ENCODE data around the gene PPP1R9A. TPM values are rescaled to one million over a fixed set of nuclear protein-coding genes. Genes with fewer than 3 reads are reported as not detected.

The PPP1R9A gene
- total RNA-seq, 1 donor from 2014 or later = 57.2 TPM

GRCh38 chr7:95246831-95247370 lies 339.5 kb downstream of the PPP1R9A start:
- H3K36me3 Mint-ChIP-seq (ENCODE audit: insufficient read depth) = peaks cover 6% of the 10 kb centered on the region
- H3K4me1 Mint-ChIP-seq (ENCODE audit: low read depth) = peaks cover 10% of the 10 kb centered on the region
- peak overlapping the region; percentile 14 for H3K4me3 Mint-ChIP-seq (ENCODE audit: low read depth)
- no peak overlapping the region for H3K27ac Mint-ChIP-seq
- DNase-seq (ENCODE audit: low spot score, unreplicated experiment) = peak; percentile 35
- no peaks in the 10 kb centered on the region for H3K27me3 Mint-ChIP-seq
- no peaks in the 10 kb centered on the region for H3K9me3 Mint-ChIP-seq (ENCODE audit: low read depth)
- peak; percentile 84 for TF ChIP-seq CTCF (IDR thresholded peaks at IDR 0.05; ENCODE audit: unreplicated experiment)

GRCh38 chr7:95250571-95250970 lies 343.2 kb downstream of the PPP1R9A start:
- no peak overlapping the region for H3K27ac Mint-ChIP-seq
- no peaks in the 10 kb centered on the region for H3K9me3 Mint-ChIP-seq (ENCODE audit: low read depth)
- no peak for DNase-seq (ENCODE audit: low spot score, unreplicated experiment)
- no peak for TF ChIP-seq CTCF (IDR thresholded peaks at IDR 0.05; ENCODE audit: unreplicated experiment)
- H3K4me1 Mint-ChIP-seq (ENCODE audit: low read depth) = peaks cover 6% of the 10 kb centered on the region
- H3K4me3 Mint-ChIP-seq (ENCODE audit: low read depth) = no peak overlapping the region
- peaks cover 7% of the 10 kb centered on the region for H3K36me3 Mint-ChIP-seq (ENCODE audit: insufficient read depth)
- no peaks in the 10 kb centered on the region for H3K27me3 Mint-ChIP-seq

GRCh38 chr7:95251966-95252365 lies 344.6 kb downstream of the PPP1R9A start:
- TF ChIP-seq CTCF (IDR thresholded peaks at IDR 0.05; ENCODE audit: unreplicated experiment) = no peak
- Mint-ChIP-seq H3K27ac (no peak overlapping the region), H3K36me3 (ENCODE audit: insufficient read depth) (peaks cover 10% of the 10 kb centered on the region)

GRCh38 chr7:95253986-95254385 lies 346.6 kb downstream of the PPP1R9A start:
- H3K27me3 Mint-ChIP-seq = no peaks in the 10 kb centered on the region

More at GRCh38 chr7:95251966-95252365, 344.6 kb downstream of the PPP1R9A start:
- no peaks in the 10 kb centered on the region for H3K9me3 Mint-ChIP-seq (ENCODE audit: low read depth)
- H3K4me1 Mint-ChIP-seq (ENCODE audit: low read depth) = peaks cover under 1% of the 10 kb centered on the region
- H3K4me3 Mint-ChIP-seq (ENCODE audit: low read depth) = no peak overlapping the region
- DNase-seq (ENCODE audit: low spot score, unreplicated experiment) = no peak
- H3K27me3 Mint-ChIP-seq = no peaks in the 10 kb centered on the region

GRCh38 chr7:95255691-95256090 lies 348.3 kb downstream of the PPP1R9A start:
- Mint-ChIP-seq H3K9me3 (ENCODE audit: low read depth) (peaks cover 2% of the 10 kb centered on the region), H3K27ac (no peak overlapping the region), H3K4me1 (ENCODE audit: low read depth) (peaks cover 6% of the 10 kb centered on the region), H3K36me3 (ENCODE audit: insufficient read depth) (peaks cover 16% of the 10 kb centered on the region), H3K4me3 (ENCODE audit: low read depth) (no peak overlapping the region), H3K27me3 (no peaks in the 10 kb centered on the region)
- DNase-seq (ENCODE audit: low spot score, unreplicated experiment) = no peak
- TF ChIP-seq CTCF (IDR thresholded peaks at IDR 0.05; ENCODE audit: unreplicated experiment) = no peak

More at GRCh38 chr7:95253986-95254385, 346.6 kb downstream of the PPP1R9A start:
- H3K9me3 Mint-ChIP-seq (ENCODE audit: low read depth) = peaks cover 2% of the 10 kb centered on the region
- no peak for DNase-seq (ENCODE audit: low spot score, unreplicated experiment)
- no peak overlapping the region for H3K27ac Mint-ChIP-seq
- TF ChIP-seq CTCF (IDR thresholded peaks at IDR 0.05; ENCODE audit: unreplicated experiment) = no peak
- no peaks in the 10 kb centered on the region for H3K4me1 Mint-ChIP-seq (ENCODE audit: low read depth)
- H3K4me3 Mint-ChIP-seq (ENCODE audit: low read depth) = no peak overlapping the region
- peaks cover 17% of the 10 kb centered on the region for H3K36me3 Mint-ChIP-seq (ENCODE audit: insufficient read depth)

Measured in progenitor cell of endocrine pancreas (in vitro differentiated cells).